ENCODE measurements around the gene TOX2.

Gene TOX2

DNA sequence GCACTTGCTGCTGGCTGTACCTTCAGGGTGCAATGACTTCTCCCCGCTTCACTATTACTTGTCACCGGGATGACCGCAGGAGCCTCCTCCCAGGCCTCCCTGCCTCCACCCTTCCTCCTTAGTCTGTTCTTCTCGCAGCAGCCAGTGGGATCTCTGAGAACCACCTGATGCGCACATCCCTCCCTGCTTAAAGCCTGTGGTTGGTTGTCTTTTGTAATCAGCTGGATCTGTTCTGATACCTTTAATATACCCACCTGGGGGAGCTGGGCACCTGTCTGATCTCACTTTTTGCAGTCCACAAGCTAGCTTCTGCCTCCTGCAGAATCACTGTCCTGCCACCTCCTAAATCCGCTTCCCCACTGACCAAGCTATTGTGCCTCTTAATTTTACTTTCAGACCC is 34.6 kb downstream of the TOX2 start:
- Histone ChIP-seq H3K27me3 (replicated peaks; ENCODE audit: control insufficient read depth, insufficient read depth, low read length) (no peaks in the 10 kb centered on the region), H3K36me3 (ENCODE audit: control insufficient read depth, insufficient read depth, low read length) (no peaks in the 10 kb centered on the region), H3K4me3 (replicated peaks; ENCODE audit: low read depth, low read length) (no peak overlapping the region)
- TF ChIP-seq, protein P1, sequence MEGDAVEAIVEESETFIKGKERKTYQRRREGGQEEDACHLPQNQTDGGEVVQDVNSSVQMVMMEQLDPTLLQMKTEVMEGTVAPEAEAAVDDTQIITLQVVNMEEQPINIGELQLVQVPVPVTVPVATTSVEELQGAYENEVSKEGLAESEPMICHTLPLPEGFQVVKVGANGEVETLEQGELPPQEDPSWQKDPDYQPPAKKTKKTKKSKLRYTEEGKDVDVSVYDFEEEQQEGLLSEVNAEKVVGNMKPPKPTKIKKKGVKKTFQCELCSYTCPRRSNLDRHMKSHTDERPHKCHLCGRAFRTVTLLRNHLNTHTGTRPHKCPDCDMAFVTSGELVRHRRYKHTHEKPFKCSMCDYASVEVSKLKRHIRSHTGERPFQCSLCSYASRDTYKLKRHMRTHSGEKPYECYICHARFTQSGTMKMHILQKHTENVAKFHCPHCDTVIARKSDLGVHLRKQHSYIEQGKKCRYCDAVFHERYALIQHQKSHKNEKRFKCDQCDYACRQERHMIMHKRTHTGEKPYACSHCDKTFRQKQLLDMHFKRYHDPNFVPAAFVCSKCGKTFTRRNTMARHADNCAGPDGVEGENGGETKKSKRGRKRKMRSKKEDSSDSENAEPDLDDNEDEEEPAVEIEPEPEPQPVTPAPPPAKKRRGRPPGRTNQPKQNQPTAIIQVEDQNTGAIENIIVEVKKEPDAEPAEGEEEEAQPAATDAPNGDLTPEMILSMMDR (IDR thresholded peaks at IDR 0.05; ENCODE audit: insufficient read depth, low read length, poor library complexity, severe bottlenecking), result no peak
- DNase-seq (ENCODE audit: extremely low read depth, insufficient read length), result no peak

DNA sequence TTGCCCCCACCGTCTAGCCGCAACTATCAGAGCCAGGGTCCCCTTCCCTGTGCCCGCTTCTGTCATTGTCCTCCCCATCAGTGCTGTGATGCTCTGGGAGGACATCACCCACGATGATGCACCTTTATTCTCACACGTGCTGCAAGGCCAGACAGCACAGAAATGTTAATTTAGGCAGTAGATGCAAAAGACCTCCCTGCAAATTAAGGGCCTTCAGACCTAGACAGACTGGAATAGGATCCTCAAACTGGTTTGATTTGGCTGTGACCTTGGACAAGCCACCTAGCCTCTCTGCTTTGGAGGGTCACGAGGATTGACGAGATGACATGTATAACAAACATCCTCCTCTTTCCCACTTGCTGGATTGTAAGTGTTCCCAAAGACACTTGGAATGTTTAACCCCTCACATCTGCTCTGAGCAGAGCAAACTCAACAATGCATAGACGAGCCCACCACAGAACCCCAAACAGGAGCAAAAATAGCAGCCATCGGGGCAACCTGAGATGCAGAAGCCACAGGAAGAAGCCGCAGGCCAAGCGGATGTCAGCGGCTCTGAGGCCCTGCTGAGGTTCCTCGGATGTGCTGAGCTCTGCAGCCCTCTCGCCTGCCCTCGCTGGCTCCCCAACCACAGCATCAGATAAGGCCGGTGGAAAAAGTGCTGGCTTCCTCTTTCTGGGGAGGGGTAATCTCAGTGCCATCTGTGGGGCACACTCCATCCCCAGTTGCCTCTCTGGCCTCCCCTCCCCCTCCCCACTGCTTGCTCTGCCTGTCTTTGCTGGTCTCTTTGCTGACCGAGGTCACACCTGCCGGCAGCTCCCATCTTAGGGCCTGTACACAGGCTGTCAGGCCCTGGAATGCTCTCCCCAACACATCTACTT is 35.3 kb downstream of the TOX2 start:
- DNase-seq (ENCODE audit: extremely low read depth, insufficient read length), result peak; percentile 78
- TF ChIP-seq, protein P1 (IDR thresholded peaks at IDR 0.05; ENCODE audit: insufficient read depth, low read length, poor library complexity, severe bottlenecking), result no peak
- no peaks in the 10 kb centered on the region for H3K27me3 ChIP-seq (replicated peaks; ENCODE audit: control insufficient read depth, insufficient read depth, low read length)
- H3K36me3 ChIP-seq (ENCODE audit: control insufficient read depth, insufficient read depth, low read length), result no peaks in the 10 kb centered on the region
- H3K4me3 ChIP-seq (replicated peaks; ENCODE audit: low read depth, low read length), result no peak overlapping the region

DNA sequence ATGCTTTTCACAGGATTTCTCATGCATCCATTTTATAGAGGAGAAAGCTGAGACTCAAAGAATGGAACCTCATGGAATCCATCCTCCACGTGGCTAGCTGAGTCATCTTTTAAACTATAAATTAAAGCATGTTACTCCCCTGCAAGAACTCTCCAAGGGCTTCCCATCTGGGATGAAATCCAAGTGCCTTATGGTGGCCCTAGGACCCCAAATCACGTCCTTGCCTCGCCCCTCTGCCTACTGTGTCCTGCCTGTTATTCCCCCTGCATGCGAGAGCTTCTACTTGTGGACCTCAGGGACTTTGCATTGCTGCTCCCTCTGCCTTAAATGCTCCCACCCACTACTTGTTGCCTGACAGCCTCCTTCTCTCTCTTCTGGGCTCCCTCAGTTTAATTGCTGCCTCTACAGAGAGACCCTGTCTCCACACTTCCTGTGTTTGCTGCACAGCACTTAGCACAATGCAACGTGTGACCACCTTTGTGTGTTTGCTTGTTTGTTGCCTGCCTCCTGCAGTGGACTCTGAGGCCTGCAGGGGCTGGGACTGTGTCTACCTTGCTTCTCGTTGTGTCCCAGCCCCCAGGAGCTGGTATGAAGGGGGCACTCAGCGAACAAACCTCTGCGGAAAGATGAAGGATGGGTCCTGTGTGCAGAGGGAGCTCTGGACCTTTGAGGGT is 39.4 kb downstream of the TOX2 start:
- DNase-seq (ENCODE audit: extremely low read depth, insufficient read length), result no peak
- Histone ChIP-seq H3K4me3 (replicated peaks; ENCODE audit: low read depth, low read length) (no peak overlapping the region), H3K36me3 (ENCODE audit: control insufficient read depth, insufficient read depth, low read length) (no peaks in the 10 kb centered on the region), H3K27me3 (replicated peaks; ENCODE audit: control insufficient read depth, insufficient read depth, low read length) (no peaks in the 10 kb centered on the region)
- TF ChIP-seq, protein P1 (IDR thresholded peaks at IDR 0.05; ENCODE audit: insufficient read depth, low read length, poor library complexity, severe bottlenecking), result no peak

DNA sequence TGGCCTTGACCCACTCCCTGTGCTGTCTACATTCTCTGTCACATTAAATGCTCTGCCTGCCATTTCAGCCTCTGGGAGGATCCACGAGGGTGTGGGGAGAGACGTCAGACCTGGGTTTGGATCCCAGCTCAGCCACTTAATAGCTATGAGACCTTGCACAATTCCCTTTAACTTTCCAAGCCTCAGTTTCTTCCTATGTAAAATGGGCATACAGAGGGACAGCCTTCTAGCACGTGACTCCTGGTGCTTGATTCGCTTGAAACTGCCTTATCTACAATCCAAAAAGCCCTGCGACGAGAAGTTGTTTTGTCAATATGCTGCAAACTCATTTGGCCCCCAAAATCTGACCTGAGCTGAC is 40.0 kb downstream of the TOX2 start:
- no peaks in the 10 kb centered on the region for H3K27me3 ChIP-seq (replicated peaks; ENCODE audit: control insufficient read depth, insufficient read depth, low read length)
- TF ChIP-seq, protein P1 (IDR thresholded peaks at IDR 0.05; ENCODE audit: insufficient read depth, low read length, poor library complexity, severe bottlenecking), result no peak
- no peak for DNase-seq (ENCODE audit: extremely low read depth, insufficient read length)
- no peaks in the 10 kb centered on the region for H3K36me3 ChIP-seq (ENCODE audit: control insufficient read depth, insufficient read depth, low read length)
- H3K4me3 ChIP-seq (replicated peaks; ENCODE audit: low read depth, low read length), result no peak overlapping the region

DNA sequence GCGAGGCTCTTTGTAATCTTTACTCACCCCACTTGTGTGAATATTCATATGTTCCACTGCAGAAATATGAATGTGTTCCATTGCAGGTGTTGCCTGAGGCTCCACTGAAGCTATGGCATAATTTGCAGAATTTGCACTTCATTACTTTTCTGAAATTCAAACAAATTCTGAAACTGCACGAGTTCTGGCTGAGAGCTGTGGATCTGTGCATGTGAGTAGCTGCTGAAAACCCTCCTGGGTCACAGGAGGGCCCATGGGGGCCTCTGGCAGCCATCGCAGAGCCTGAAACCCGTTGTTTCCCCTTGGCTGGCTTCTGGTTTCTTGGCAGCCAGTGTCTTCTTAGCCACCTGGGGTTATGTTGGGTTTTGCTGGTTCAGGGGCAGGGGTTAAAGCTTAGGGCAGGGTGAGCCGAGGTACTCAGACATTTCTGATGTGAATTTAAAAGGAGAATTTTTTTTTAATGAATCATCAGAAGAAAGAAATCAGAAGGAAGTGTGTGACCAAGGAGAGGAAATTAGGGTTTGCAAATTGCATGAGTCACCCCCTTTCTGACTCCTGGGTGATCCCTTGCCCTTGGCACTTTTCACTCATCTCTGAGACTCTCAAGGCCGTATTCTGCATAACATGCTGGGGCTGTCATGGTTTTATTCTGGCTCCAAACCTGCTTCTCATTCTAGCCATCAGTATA is 40.6 kb downstream of the TOX2 start:
- no peak overlapping the region for H3K4me3 ChIP-seq (replicated peaks; ENCODE audit: low read depth, low read length)
- TF ChIP-seq, protein P1 (IDR thresholded peaks at IDR 0.05; ENCODE audit: insufficient read depth, low read length, poor library complexity, severe bottlenecking), result no peak
- H3K36me3 ChIP-seq (ENCODE audit: control insufficient read depth, insufficient read depth, low read length), result no peaks in the 10 kb centered on the region
- H3K27me3 ChIP-seq (replicated peaks; ENCODE audit: control insufficient read depth, insufficient read depth, low read length), result no peaks in the 10 kb centered on the region
- peak; percentile 74 for DNase-seq (ENCODE audit: extremely low read depth, insufficient read length)
